Activated CD4-positive, alpha-beta T cell treated with anti-CD3 and anti-CD28 coated beads for 1 hour (primary cell): ENCODE measurements around the gene DCPS.
"Not testable (repeated sequence)": the region's sequence is repeated elsewhere in the genome, so short reads cannot be mapped to it uniquely, and the experiment has no call there.

ENCODE experiments used
- DNase-seq: peaks from one replicate; pipeline ENCODE4 v3.0.0-alpha.2; 2020

Gene DCPS

DNA sequence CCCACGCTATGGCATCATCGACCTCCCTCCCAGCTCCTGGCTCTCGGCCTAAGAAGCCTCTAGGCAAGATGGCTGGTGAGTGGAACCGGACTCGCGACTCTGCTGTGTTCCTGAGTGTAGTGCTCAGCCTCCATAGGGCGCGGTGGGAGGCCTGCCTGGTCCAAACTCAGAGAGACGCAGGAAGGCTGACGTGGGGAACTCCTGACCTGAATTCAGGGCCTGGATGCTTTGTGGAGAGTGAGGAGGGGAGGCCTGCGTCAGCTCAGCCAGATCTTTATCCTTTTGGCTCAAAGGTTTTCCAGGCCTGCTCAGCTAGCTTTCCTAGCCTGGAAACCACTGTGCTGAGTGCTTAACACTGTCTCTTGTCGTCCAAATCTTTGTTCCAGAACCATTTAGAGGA, 13.0 kb upstream of the DCPS start:
- no peak for DNase-seq

GRCh38 chr11:126293726-126294125, 10.1 kb upstream of the DCPS start:
- DNase-seq = no peak

DNA sequence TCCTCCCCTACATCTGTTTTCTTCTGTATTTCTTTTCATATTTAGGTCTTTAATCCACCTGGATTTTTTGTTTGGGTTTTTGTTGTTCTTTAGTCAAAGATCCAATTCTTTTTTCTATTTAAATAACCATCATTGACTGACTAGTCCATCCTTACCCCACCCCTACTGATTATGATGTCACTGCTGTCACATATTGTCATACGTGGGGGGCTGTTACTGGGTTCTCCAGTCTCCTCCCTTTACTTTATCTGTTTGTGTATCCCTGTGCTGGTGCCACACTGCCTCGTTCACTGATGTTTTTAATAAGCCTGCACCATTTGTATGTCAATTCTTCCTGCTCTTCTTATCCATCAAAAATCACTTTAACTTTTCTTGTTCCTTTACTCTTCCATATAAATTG, 6.9 kb upstream of the DCPS start:
- no peak for DNase-seq

- no peak for DNase-seq
Measured at GRCh38 chr11:126304457-126305075, 706 bp downstream of the DCPS start.

GRCh38 chr11:126305699-126306098, 1.8 kb downstream of the DCPS start:
- no peak for DNase-seq

GRCh38 chr11:126307706-126308105, 3.8 kb downstream of the DCPS start:
- DNase-seq = no peak

- DNase-seq = no peak
Measured at GRCh38 chr11:126308271-126308671, 4.4 kb downstream of the DCPS start.

DNA sequence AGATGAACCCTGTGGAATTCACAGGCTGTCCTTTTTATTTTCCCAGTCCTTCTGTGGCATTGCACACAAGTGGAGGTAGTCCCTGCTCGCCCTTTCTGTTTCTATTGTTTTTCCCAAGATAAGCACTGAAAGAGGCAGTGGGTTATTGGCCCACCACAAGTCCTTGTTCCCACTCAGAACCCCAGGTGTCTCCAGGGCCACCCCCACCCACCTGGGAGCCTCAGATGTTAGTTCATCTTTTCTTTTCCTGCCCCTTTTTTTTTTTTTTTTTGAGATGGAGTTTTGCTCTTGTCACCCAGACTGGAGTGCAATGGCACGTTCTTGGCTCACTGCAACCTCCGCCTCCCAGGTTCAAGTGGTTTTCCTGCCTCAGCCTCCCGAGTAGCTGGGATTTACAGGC, 4.9 kb downstream of the DCPS start:
- not testable (repeated sequence) for DNase-seq

DNA sequence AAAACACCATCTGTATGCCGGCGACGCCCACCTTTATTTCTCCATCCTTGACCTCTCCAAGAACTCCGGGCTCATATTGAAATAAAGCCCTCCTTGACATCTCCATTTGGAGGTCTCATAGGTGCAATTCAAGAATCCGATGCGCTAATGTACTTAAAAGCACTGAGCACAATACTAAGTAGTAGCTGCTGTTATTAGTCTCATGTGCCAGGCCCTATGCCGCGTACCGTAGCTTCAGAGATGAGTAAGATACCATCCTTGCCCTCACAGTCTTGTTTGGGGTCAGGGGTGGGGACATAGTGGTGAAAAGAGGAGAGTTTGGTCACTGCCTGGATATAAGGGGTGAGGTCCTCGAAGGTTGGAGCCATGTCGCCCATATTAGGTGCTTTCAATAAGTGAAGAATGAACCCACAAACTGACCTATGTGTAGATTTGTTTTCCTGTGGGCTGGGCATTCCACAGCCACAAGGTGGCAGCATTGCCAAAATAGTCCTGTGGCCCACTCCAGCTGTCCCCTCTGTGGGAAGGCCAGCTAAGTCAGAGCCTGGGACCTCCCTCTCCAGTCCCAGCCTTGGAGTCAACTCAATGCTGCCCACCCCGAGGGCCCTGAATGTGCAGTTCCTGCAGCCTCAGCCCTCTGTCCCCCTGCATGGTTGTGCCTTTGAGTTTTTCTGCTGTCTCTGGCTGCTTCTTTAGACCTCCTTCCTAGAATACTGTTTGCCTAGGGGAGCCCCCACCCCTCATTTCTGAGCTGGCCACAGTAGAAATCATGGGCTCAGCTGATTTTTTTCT, 6.5 kb downstream of the DCPS start:
- peak; percentile 29 for DNase-seq

DNA sequence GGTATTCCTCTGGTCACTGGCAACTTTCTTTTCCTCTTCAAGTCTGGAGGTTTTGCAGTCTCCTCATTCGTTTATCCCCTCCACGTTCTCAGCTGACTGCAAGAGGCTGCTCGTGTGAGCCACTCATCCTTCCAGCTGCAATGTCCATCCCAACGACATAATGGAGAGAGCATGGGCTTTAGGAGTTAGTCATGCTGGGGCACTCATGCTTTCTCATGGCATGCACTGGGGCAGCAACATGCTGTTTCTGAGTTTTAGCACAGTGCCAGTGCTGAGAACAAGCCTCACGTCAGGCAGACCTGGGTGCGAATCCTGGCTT, 7.1 kb downstream of the DCPS start:
- DNase-seq = no peak

DNA sequence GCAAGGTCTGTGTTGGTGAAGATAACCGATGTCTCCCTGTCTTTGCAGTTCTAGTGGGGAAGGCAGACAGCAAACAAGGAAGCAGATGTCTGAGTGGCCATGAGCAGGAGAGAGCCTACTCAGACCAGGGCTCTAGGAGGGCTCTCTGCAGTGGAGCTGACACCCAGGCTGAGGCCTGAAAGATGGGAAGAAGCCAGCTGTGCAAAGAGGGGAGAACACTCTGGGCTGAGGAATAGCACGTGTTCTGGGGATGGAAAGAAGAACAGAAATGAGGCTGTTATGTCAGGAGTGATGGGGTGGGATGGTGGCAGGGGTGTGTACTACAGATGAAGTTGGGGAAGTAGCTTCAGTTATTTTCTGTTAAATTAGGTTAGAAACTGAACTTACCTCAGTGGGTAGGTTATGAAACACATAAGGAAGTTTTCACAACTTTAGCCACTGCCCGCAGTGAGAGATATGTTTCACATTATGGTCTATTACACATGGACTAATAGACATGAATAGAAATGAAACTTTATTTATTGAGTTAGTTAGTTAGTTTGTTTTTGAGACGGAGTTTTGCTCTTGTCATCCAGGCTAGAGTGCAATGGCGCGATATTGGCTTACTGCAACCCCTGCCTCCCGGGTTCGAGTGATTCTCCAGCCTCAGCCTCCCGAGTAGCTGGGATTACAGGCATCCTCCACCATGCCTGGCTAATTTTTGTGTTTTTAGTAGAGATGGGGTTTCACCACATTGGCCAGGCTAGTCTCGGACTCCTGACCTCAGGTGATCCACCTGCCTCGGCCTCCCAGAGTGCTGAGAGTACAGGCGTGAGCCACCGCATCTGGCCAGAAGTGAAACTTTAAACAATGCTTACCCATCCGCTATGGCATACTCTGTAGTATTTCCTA, 7.8 kb downstream of the DCPS start:
- no peak for DNase-seq

DNA sequence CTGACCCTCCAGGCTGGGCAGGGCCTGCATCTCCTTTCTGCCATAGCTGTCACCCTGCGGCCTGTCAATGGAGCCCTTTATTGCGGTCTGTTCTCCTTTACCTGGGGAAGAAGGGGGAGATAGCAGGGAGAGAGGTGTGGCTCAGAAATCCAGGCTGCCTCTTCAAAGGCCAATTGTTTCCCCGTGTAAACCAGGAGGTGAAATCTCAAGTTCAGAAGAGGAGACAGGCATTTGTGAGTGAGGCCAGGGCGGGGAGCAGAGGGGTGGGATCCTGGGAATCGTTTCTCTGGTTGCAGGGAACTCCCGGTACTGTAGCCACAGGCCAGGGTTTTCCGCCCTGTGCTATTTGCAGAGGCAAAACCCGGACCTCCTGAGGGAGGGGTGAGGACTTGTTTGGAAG, 9.1 kb downstream of the DCPS start:
- DNase-seq = no peak

DNA sequence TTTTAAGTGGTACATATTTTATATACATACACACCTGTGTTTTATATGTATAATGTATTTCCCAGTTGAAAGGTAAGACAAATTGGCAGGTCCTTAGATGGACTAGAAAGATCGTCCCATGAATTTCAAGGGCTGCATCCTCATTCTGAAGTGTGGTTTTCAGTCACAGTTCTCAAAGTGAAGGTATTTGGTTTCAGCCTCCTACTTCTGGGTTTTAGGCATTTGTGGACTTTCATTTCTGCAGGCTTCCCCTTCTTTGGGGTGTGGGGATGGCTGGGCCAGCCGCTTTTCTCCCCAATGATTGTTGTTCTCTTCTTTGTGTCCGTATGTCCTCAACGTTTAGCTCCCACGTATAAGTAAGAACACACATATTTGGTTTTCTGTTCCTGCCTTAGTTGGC, 10.0 kb downstream of the DCPS start:
- DNase-seq = no peak

DNA sequence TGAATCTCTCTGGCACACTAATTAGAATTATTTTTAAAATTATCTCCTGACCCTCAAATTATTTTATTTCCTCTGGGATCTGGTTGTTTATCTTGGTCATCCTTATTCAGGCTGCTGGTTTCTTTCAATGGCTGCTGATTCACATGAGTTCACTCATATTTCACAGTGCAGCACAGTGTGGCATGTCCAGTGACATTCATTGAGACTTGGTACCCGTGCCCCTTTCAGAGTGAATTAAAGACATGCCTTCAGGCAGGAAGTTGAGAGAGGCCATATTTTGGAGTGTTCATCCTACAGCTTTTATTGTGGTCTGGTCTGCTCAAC, 13.5 kb downstream of the DCPS start:
- DNase-seq = no peak

GRCh38 chr11:126317756-126318573, 14.1 kb downstream of the DCPS start:
- no peak for DNase-seq

- no peak for DNase-seq
Measured at GRCh38 chr11:126318574-126319373, 14.9 kb downstream of the DCPS start.

DNA sequence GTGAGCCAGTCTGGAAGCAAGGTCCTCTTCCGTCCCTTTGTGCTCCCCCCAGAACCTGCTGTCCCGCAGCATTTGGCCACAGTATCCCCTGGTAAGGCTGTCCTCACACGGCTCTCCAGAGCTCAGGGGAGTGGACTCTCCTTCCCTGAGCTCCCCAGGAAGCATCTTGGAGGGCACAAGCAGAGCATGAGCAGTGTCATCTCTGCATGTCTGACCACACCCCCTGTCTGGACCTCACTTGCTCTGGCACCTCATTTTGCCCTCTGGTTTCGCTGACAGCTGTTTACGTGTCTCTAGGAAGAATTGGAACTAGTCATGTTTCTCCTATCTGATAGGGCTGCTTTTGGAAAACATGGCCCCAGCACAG, 15.5 kb downstream of the DCPS start:
- DNase-seq = no peak

- no peak for DNase-seq
Measured at GRCh38 chr11:126322996-126323395, 19.1 kb downstream of the DCPS start.

- no peak for DNase-seq
Measured at GRCh38 chr11:126327281-126328000, 23.6 kb downstream of the DCPS start.

GRCh38 chr11:126328001-126328390, 24.1 kb downstream of the DCPS start:
- no peak for DNase-seq

GRCh38 chr11:126328444-126328843, 24.6 kb downstream of the DCPS start:
- no peak for DNase-seq
